AG09309 (cell line): ENCODE measurements around the gene PRKAG2.
"Not testable (repeated sequence)": the region's sequence is repeated elsewhere in the genome, so short reads cannot be mapped to it uniquely, and the experiment has no call there.

ENCODE experiments used
- DNase-seq: peaks from one replicate; pipeline ENCODE4 v3.0.0-alpha.2; 2010; ENCODE audit warnings: low read depth
- H3K4me3 ChIP-seq: 2 replicates; pipeline ENCODE4 v1.5.1; 2011; ENCODE audit warnings: mild to moderate bottlenecking, low read depth, low read length, moderate library complexity; ENCODE audit not compliant: control insufficient read depth
- CTCF ChIP-seq: IDR thresholded peaks from 2 replicates; pipeline ENCODE4 v1.5.1; 2011; ENCODE audit warnings: mild to moderate bottlenecking, low read depth, low read length, inconsistent platforms; ENCODE audit not compliant: insufficient read depth, control insufficient read depth; ENCODE audit errors: missing control alignments

Gene PRKAG2

GRCh38 chr7:151875942-151876898 is 695 bp downstream of the PRKAG2 start:
- H3K4me3 ChIP-seq: peak overlapping the region; percentile 48
- no peak for DNase-seq
- no peak for TF ChIP-seq CTCF

GRCh38 chr7:151874479-151874878 is 2.4 kb downstream of the PRKAG2 start:
- not testable (repeated sequence) for DNase-seq, H3K4me3 ChIP-seq

GRCh38 chr7:151873402-151873965 is 3.4 kb downstream of the PRKAG2 start:
- no peak for DNase-seq
- H3K4me3 ChIP-seq: no peak overlapping the region
- TF ChIP-seq CTCF: no peak

- DNase-seq: no peak
- no peak overlapping the region for H3K4me3 ChIP-seq
- TF ChIP-seq CTCF: no peak
These were observed 4.1 kb downstream of the PRKAG2 start for GRCh38 chr7:151872531-151873401.

GRCh38 chr7:151871904-151872303 is 5.0 kb downstream of the PRKAG2 start:
- DNase-seq: no peak

GRCh38 chr7:151871189-151871735 is 5.7 kb downstream of the PRKAG2 start:
- no peak for TF ChIP-seq CTCF
- no peak for DNase-seq
- H3K4me3 ChIP-seq: no peak overlapping the region

More at GRCh38 chr7:151871904-151872303, 5.0 kb downstream of the PRKAG2 start:
- no peak overlapping the region for H3K4me3 ChIP-seq
- peak; percentile 17 for TF ChIP-seq CTCF
